Naive B cell (primary cell): ENCODE results near the gene SEH1L. TPM values are rescaled to one million over a fixed set of nuclear protein-coding genes. Genes with fewer than 3 reads are reported as not detected.

Experiments used
- polyA plus RNA-seq, 6 donors: library from polyadenylated mRNA; unstranded; fragments of 300-500 nt; fragmentation: Illumina TruSeq; gene quantifications; one replicate each; pipeline ENCODE4 v1.2.3, GENCODE V29; 2021; ENCODE audit warnings: low read depth in 6 of 6

The SEH1L gene
- polyA plus RNA-seq, 6 donors from 2014 or later, result 24.6 to 50.5 (median 39.6) TPM

Other genes starting within 250 kb of the SEH1L start
- gene CEP76, start 245.3 kb upstream of the SEH1L start, polyA plus RNA-seq, result 1 to 10 TPM; 5.8 to 7.5 (median 6.8) TPM
- 100 to 1,000 TPM in 3 of 6 donors, 10 to 100 TPM in 3; 62.4 to 124 (median 102) TPM for gene PSMG2, start 245.0 kb upstream of the SEH1L start, polyA plus RNA-seq
- 100 to 1,000 TPM in 2 of 6 donors, 10 to 100 TPM in 4; 84.6 to 112 (median 99.1) TPM for gene PTPN2, start 63.8 kb upstream of the SEH1L start, polyA plus RNA-seq
- gene CEP192, start 43.4 kb downstream of the SEH1L start, polyA plus RNA-seq, result 10 to 100 TPM in 1 of 6 donors, 1 to 10 TPM in 4, not detected in 1; 6.2 to 10.0 (median 8.1) TPM